Activated T-cell treated with anti-CD3 and anti-CD28 coated beads for 1 hour (primary cell): ENCODE results near the gene ATP7B.

ENCODE experiments used
- DNase-seq: peaks from one replicate; pipeline ENCODE4 v3.0.0-alpha.2; 2020; ENCODE audit warnings: low read depth

The ATP7B gene

DNA sequence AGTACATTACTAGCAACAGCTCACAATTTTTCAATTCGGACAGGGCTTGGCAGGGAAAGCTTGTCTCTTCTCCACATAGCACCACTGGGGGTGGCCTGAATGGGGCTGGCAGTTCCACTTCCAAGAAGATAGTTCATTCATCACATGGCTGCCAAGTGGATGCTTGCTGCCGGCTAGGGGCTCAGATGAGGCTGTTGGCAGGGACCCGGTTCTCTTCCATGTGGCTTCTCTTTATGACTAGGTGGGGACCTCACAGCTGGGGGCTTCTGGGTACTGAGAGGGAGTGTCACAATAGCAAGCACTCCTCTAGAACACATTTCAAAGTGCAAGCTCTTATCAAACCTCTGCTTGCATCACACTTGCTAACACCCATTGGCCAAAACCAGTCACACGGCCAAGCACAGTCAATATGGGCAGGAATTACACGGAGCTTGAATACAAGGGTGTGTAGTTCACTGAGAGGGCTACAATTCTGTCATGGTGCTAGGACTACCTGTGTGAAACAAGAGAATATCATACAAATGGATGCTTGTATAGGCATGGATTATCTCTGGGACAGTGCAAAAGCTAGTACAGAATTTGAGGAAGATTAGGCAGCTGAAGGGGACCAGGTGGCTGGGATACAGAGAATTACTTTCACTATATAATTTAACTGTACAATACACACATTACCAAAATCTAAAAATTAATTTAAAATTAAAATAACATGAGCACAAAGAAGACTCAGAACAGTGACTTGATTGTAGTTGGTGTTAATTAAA, 32.3 kb downstream of the ATP7B start:
- no peak for DNase-seq

DNA sequence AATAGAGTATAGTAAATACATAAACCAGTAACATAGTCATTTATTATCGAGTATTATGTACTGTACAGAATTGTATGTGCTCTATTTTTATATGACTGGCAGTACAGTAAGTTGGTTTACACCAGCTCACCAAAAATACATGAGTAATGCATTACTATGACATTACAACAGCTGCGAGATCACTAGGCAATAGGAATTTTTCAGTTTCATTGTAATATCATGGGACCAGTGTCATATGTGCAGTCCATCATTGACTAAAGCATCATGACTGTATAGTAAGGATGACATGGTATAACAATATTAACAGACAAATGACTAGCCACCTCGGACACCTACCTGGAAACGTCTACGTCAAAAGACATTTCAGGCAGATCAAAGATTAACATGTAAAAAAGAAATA, 33.6 kb downstream of the ATP7B start:
- DNase-seq: no peak

GRCh38 chr13:51976890-51977289, 34.4 kb downstream of the ATP7B start:
- no peak for DNase-seq

- DNase-seq: no peak
Measured at GRCh38 chr13:51976423-51976822, 34.8 kb downstream of the ATP7B start.

- DNase-seq: no peak
Measured at GRCh38 chr13:51974482-51974881, 36.8 kb downstream of the ATP7B start.

DNA sequence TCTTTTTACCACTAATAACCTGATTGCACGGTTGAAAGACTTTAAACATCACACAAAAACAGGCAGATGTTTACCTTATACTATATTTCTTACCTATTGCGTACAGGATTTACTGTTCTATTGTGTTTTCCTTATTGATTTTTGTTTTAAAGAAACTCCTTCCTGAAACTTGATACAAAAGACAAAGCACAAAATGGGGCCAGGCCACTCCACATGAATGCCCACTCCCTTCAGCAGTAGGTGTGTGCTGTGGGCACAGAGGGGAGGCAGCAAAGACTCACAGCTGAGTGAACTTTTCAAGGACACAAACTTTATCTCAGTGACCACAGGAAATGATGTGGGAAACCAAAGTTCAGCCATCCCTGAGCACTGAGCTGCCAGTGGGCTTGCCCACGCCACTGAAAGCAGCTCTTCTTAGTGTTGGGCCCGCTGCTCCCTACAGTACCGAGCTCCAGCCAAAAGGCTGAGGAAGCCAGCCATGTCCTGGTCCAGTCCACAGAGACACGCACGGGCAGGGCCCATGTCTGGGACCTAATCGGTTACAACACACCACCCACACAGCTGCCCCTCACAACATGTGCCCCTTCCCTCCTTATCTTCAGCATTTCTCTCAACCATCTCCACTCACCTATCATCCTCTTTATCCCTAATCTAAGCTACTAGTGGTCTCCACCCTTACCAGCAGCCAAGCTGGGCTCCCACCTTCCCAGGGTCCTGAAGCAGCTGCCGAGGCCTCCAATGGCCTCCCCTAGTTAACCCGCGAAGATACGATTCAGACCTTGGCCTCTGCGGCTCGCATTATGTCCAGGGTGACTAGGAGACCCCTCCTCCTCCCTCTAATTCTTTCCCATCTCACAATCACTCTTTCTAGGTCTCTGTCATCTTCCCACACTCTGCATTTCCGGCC, 39.5 kb downstream of the ATP7B start:
- no peak for DNase-seq

GRCh38 chr13:51970349-51970748, 40.9 kb downstream of the ATP7B start:
- DNase-seq: no peak

DNA sequence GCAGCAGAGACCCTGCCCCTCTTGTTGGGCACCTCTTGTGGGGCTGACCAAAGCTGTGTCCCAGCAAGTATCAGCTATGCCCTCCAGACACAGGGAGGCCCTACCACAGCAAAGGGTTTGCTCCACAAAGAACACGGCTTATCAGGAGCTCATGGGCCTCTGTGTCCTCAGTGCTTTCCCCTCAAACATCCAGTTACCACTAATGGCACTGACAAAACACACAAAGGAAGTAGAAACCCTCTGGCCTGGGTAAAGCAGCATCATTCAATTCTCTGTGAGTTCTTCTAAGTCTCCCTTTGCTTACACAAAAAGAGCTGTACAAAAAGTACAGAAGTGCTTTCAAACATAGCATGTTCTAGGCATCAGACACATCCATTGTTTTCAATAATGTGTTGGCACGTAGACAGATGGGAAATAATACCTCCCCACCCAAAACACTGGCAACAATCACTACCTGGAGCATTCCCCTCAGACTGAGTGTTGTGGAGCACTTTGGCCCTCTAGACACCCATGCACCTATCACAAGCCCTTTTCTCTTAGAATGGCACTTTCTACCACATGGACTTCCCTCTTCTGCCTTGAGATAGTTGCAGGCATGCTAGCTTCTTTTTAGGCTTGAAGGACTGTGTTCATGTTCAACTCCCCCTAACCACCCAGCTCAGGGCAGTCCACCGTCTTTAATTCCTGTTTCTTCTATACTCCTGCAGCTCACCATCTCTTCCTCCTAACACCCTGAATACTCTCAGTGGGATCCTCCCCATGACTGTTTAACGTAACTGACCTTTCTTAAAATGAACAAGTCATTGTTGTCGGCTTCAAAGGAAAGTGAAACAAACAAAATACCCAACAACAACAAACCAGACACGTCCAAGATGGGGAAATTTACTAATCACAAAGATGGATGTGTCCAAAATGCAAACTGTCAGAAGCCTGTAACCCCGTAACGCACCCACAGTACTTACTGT, 43.5 kb downstream of the ATP7B start:
- no peak for DNase-seq

DNA sequence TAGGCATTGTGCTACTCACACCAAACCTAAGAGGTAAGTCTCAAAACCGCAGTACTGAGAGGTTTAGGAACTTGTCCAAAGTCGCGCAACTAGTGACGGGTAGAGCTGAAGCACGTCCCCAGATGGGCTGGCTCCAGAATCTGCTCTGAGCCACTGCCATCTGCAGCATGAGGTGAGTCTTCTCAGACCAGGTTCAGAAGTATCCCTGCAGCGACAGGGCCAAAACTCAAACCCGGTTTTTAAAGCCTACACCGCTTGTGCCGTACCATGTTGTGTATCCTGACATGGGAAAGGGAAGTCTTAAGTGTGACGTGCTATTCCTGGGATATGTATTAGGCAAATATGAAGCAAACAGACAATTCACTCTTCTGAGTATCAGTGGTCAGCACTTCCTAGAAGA, 45.1 kb downstream of the ATP7B start:
- DNase-seq: no peak

GRCh38 chr13:51961493-51962403, 49.5 kb downstream of the ATP7B start:
- DNase-seq: no peak

GRCh38 chr13:51960766-51961165, 50.5 kb downstream of the ATP7B start:
- DNase-seq: no peak

- no peak for DNase-seq
Measured at GRCh38 chr13:51959773-51960172, 51.5 kb downstream of the ATP7B start.

- no peak for DNase-seq
Measured at GRCh38 chr13:51958217-51958547, 53.1 kb downstream of the ATP7B start.

- no peak for DNase-seq
Measured at GRCh38 chr13:51957377-51958216, 53.7 kb downstream of the ATP7B start.

- DNase-seq: no peak
Measured at GRCh38 chr13:51956717-51957116, 54.5 kb downstream of the ATP7B start.

GRCh38 chr13:51955816-51956603, 55.2 kb downstream of the ATP7B start:
- DNase-seq: no peak

- no peak for DNase-seq
Measured at GRCh38 chr13:51955281-51955771, 55.9 kb downstream of the ATP7B start.

DNA sequence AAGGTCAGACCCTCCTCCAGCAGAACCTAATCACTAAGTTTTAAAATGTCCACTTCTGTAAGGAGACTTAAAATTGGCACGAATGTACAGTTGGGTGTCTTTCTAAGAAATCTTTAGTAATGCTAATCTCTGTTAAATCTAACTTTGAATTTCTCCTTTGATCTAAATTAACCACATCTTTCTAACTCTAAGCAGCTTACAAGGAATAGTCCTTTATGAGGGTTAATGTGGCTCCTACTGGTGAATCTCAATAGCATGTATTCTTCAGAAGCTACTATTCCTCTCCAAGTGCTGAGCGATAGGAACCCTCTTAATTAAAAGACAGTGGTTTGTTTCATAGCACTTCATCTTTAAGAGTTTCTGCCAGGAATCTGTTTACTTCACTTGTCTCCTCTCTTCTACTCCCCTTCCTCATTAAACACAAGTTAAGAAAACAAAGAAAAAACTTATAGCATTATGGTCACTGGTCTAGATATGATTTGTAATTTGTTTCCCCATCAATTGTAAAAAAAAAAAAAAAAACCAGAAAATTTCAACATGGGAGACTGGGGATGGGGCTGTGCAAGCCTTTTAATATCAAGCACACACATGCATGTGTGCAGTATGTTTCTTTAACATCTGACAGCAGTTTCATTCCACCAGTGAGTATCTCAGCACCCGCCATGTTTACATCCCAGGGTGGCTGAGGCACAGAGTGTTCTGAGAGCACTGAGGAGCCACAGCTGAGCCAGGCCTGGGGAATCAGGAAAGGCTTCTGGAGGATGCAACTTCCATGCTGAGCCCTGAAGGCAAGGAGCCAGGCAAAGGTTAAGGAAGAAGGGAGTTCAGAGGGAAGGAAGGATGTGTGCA, 57.7 kb downstream of the ATP7B start:
- DNase-seq: no peak
